ENCODE data around the gene PRPSAP1. TPM values are rescaled to one million over a fixed set of nuclear protein-coding genes. Genes with fewer than 3 reads are reported as not detected.
"Not testable (repeated sequence)": the region's sequence is repeated elsewhere in the genome, so short reads cannot be mapped to it uniquely, and the experiment has no call there.

PRPSAP1 gene
- total and polyA plus RNA-seq, 4 experiments from 2014 or later, result 55.2 to 99.1 (median 64.6) TPM

DNA sequence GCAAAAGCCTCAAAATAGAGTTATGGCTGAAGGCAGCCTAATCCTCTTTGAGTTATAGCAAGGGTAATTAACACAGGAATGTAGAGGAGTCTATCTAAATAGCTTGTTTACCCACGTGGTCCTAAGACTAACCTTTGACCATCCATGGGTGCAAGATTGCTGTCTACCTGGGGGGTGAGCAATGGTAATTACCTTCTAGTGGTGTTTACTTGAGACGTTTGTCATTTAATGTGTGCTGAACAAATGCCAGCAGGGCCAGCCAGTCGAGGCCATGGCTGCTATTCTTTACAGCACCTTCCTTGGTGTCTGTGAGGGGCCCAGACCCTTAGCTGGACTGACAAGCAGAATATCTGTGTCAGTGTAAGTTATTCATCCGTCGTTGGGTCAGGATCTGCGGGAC is 13.9 kb upstream of the PRPSAP1 start:
- CTCF ChIA-PET (ENCODE audit: partially characterized antibody), result interaction anchor here (4.2 kb wide), 1 partner anchor 30 kb away, joined by 18 read pairs; no protein-coding TSS in a partner anchor
- intact Hi-C loops (cut with micrococcal nuclease), result no loop called here

DNA sequence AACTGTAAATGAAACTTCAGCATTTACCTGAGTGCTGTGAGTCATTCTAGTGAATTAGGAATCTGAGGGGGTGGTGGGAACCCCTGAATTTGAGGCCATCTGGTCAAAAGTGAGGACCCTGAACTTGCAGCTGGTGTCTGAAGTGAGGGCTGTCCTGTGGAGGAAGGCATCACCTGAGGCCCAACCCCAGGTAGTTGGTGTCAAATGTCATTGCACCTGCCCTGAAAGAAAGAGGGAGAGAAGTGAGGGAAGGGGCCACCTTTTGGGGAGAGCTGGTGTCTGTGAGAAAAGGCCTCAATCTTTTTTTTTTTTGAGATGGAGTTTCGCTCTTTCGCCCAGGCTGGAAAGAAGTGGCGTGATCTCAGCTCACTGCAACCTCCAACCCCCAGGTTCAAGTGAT is 12.5 kb upstream of the PRPSAP1 start:
- Mint-ChIP-seq H3K36me3 (no peaks in the 10 kb centered on the region), H3K4me1 (no peaks in the 10 kb centered on the region), H3K27me3 (peaks cover 0 to 1% of the 10 kb centered on the region in 2 donors), H3K9me3 (no peaks in the 10 kb centered on the region), H3K4me3 (no peak overlapping the region), H3K27ac (no peak overlapping the region)
- Histone ChIP-seq H3K4me1 (ENCODE audit: insufficient read depth, low read length) (no peaks in the 10 kb centered on the region), H3K27me3 (ENCODE audit: insufficient read depth, low read length) (no peaks in the 10 kb centered on the region), H3K27ac (ENCODE audit: low read depth, low read length) (no peak overlapping the region), H3K9me3 (ENCODE audit: control insufficient read depth in 1 of 2, low read length in 2 of 2) (no peaks in the 10 kb centered on the region), H3K36me3 (ENCODE audit: insufficient read depth, low read length) (no peaks in the 10 kb centered on the region), H3K4me3 (ENCODE audit: low read length in 2 of 2) (no peak overlapping the region)
- ChIA-PET POLR2A (ENCODE audit: partially characterized antibody) (no interaction called here), CTCF (ENCODE audit: partially characterized antibody) (interaction anchor here (2.1 to 4.2 kb wide), 2 partner anchors 19 to 32 kb away, joined by 10 to 18 read pairs; partner anchors contain the start of gene SPHK1)
- DNase-seq, result no peak
- intact Hi-C loops (cut with micrococcal nuclease), result no loop called here

More for the DNA sequence above, 13.9 kb upstream of the PRPSAP1 start:
- DNase-seq, result no peak
- Mint-ChIP-seq H3K36me3 (no peaks in the 10 kb centered on the region), H3K27ac (no peak overlapping the region), H3K27me3 (peaks cover 0 to 1% of the 10 kb centered on the region in 2 donors), H3K4me1 (no peaks in the 10 kb centered on the region), H3K4me3 (no peak overlapping the region), H3K9me3 (no peaks in the 10 kb centered on the region)
- Histone ChIP-seq H3K4me3 (ENCODE audit: low read length in 2 of 2) (no peak overlapping the region), H3K36me3 (ENCODE audit: insufficient read depth, low read length) (no peaks in the 10 kb centered on the region), H3K9me3 (ENCODE audit: control insufficient read depth in 1 of 2, low read length in 2 of 2) (no peaks in the 10 kb centered on the region), H3K4me1 (ENCODE audit: insufficient read depth, low read length) (no peaks in the 10 kb centered on the region), H3K27me3 (ENCODE audit: insufficient read depth, low read length) (no peaks in the 10 kb centered on the region), H3K27ac (ENCODE audit: low read depth, low read length) (no peak overlapping the region)
- POLR2A ChIA-PET (ENCODE audit: partially characterized antibody), result no interaction called here

- Mint-ChIP-seq H3K36me3 (no peaks in the 10 kb centered on the region), H3K27me3 (peaks cover 0 to 1% of the 10 kb centered on the region in 2 donors), H3K9me3 (no peaks in the 10 kb centered on the region), H3K4me3 (no peak overlapping the region), H3K27ac (no peak overlapping the region), H3K4me1 (no peaks in the 10 kb centered on the region)
- intact Hi-C loops (cut with micrococcal nuclease), result no loop called here
- no peak overlapping the region for H3K4me3 ChIP-seq (ENCODE audit: low read length in 2 of 2)
- POLR2A ChIA-PET (ENCODE audit: partially characterized antibody), result no interaction called here
- DNase-seq, result no peak
- CTCF ChIA-PET (ENCODE audit: partially characterized antibody), result interaction anchor here (0.7 to 4.2 kb wide), 3 partner anchors 20 to 35 kb away, joined by 3 to 18 read pairs (median 10); partner anchors contain the start of gene SPHK1
- no peak overlapping the region for H3K27ac ChIP-seq (ENCODE audit: low read depth, low read length)
- no peaks in the 10 kb centered on the region for H3K4me1 ChIP-seq (ENCODE audit: insufficient read depth, low read length)
- no peaks in the 10 kb centered on the region for H3K9me3 ChIP-seq (ENCODE audit: control insufficient read depth in 1 of 2, low read length in 2 of 2)
- H3K36me3 ChIP-seq (ENCODE audit: insufficient read depth, low read length), result no peaks in the 10 kb centered on the region
- no peaks in the 10 kb centered on the region for H3K27me3 ChIP-seq (ENCODE audit: insufficient read depth, low read length)
These were observed 11.7 kb upstream of the PRPSAP1 start for GRCh38 chr17:76365256-76365903.

- Histone ChIP-seq H3K9me3 (ENCODE audit: control insufficient read depth in 1 of 2, low read length in 2 of 2) (no peaks in the 10 kb centered on the region), H3K4me3 (ENCODE audit: low read length in 2 of 2) (no peak overlapping the region), H3K27me3 (ENCODE audit: insufficient read depth, low read length) (no peaks in the 10 kb centered on the region), H3K4me1 (ENCODE audit: insufficient read depth, low read length) (no peaks in the 10 kb centered on the region), H3K27ac (ENCODE audit: low read depth, low read length) (no peak overlapping the region), H3K36me3 (ENCODE audit: insufficient read depth, low read length) (no peaks in the 10 kb centered on the region)
- Mint-ChIP-seq H3K4me3 (no peak overlapping the region), H3K4me1 (no peaks in the 10 kb centered on the region), H3K27ac (no peak overlapping the region), H3K36me3 (no peaks in the 10 kb centered on the region), H3K27me3 (no peaks in the 10 kb centered on the region), H3K9me3 (no peaks in the 10 kb centered on the region)
- ChIA-PET CTCF (ENCODE audit: partially characterized antibody) (interaction anchor here (0.9 to 1.8 kb wide), 4 partner anchors 17 to 762 kb away, joined by 3 to 4 read pairs (median 4); no protein-coding TSS in a partner anchor), POLR2A (ENCODE audit: partially characterized antibody) (interaction anchor here (1.6 kb wide), 1 partner anchor 10 kb away, joined by 8 read pairs; the partner anchor contains the start of gene PRPSAP1)
- DNase-seq, result no peak
- intact Hi-C loops (cut with micrococcal nuclease), result no loop called here
These were observed 9.6 kb upstream of the PRPSAP1 start for GRCh38 chr17:76363107-76363842.

DNA sequence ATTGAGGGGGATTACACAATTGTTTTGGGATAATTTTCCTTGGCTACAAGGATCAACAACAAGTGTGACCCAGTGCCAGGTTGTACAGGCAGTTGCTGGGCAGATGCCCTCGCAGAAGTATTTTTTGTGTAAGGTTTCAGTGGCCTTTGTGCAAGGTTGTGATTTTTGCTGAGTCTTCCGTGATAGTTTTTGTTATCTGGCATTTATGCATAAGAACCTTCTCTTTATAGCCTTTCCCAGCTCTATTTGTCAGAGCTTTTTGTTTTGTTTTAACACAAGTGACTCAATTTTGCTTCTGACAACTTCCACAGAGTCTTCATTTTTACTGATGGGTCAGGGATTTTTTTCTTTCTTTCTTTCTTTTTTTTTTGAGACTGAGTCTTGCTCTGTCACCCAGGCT is 6.7 kb upstream of the PRPSAP1 start:
- Histone ChIP-seq H3K4me1 (ENCODE audit: insufficient read depth, low read length) (no peaks in the 10 kb centered on the region), H3K4me3 (ENCODE audit: low read length in 2 of 2) (no peak overlapping the region), H3K9me3 (ENCODE audit: control insufficient read depth in 1 of 2, low read length in 2 of 2) (no peaks in the 10 kb centered on the region), H3K27ac (ENCODE audit: low read depth, low read length) (no peak overlapping the region), H3K27me3 (ENCODE audit: insufficient read depth, low read length) (no peaks in the 10 kb centered on the region), H3K36me3 (ENCODE audit: insufficient read depth, low read length) (no peaks in the 10 kb centered on the region)
- H3K36me3 Mint-ChIP-seq, result no peaks in the 10 kb centered on the region
- H3K4me1 Mint-ChIP-seq, result no peaks in the 10 kb centered on the region
- intact Hi-C loops (cut with micrococcal nuclease), result no loop called here
- no peaks in the 10 kb centered on the region for H3K9me3 Mint-ChIP-seq
- H3K27me3 Mint-ChIP-seq, result no peaks in the 10 kb centered on the region
- no peak overlapping the region for H3K4me3 Mint-ChIP-seq
- no peak overlapping the region for H3K27ac Mint-ChIP-seq
- POLR2A ChIA-PET (ENCODE audit: partially characterized antibody), result no interaction called here
- CTCF ChIA-PET (ENCODE audit: partially characterized antibody), result interaction anchor here (1.2 kb wide), 1 partner anchor 37 kb away, joined by 3 read pairs; no protein-coding TSS in a partner anchor
- no peak for DNase-seq

- H3K36me3 ChIP-seq (ENCODE audit: insufficient read depth, low read length); H3K4me1 ChIP-seq (ENCODE audit: insufficient read depth, low read length); H3K27me3 Mint-ChIP-seq; DNase-seq; H3K9me3 Mint-ChIP-seq; H3K4me3 Mint-ChIP-seq; H3K4me3 ChIP-seq (ENCODE audit: low read length in 2 of 2); intact Hi-C loops (cut with micrococcal nuclease); H3K27me3 ChIP-seq (ENCODE audit: insufficient read depth, low read length); H3K36me3 Mint-ChIP-seq; H3K9me3 ChIP-seq (ENCODE audit: control insufficient read depth in 1 of 2, low read length in 2 of 2); H3K4me1 Mint-ChIP-seq; H3K27ac ChIP-seq (ENCODE audit: low read depth, low read length); H3K27ac Mint-ChIP-seq; POLR2A ChIA-PET (ENCODE audit: partially characterized antibody): not testable (repeated sequence)
- CTCF ChIA-PET (ENCODE audit: partially characterized antibody), result interaction anchor here (1.0 to 1.2 kb wide), 3 partner anchors 14 to 38 kb away, joined by 3 read pairs; partner anchors contain the start of gene SPHK1
These were observed 6.1 kb upstream of the PRPSAP1 start for GRCh38 chr17:76359776-76360175.

DNA sequence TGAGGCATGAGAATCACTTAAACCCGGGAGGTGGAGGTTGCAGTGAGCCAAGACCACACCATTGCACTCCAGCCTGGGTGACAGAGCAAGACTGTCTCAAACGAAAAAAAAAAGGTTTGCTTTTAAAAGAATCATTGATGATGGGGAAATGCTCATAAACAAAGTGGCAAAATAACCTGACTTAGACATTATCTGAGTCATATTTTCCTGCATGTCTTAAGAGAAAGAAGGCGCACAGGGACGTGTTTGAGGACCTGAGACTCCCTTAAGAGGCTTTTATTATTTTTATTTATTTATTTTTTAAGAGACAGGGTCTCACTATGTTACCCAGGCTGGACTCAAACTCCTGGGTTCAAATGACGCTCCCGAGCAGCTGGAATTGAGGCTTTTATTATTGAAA is 5.7 kb upstream of the PRPSAP1 start:
- Histone ChIP-seq H3K9me3 (ENCODE audit: control insufficient read depth in 1 of 2, low read length in 2 of 2) (no peaks in the 10 kb centered on the region), H3K27me3 (ENCODE audit: insufficient read depth, low read length) (no peaks in the 10 kb centered on the region), H3K36me3 (ENCODE audit: insufficient read depth, low read length) (no peaks in the 10 kb centered on the region), H3K27ac (ENCODE audit: low read depth, low read length) (no peak overlapping the region), H3K4me3 (ENCODE audit: low read length in 2 of 2) (no peak overlapping the region), H3K4me1 (ENCODE audit: insufficient read depth, low read length) (peaks cover under 1% of the 10 kb centered on the region)
- ChIA-PET POLR2A (ENCODE audit: partially characterized antibody) (no interaction called here), CTCF (ENCODE audit: partially characterized antibody) (interaction anchor here (1.0 to 1.2 kb wide), 3 partner anchors 14 to 38 kb away, joined by 3 read pairs; partner anchors contain the start of gene SPHK1)
- DNase-seq, result no peak
- Mint-ChIP-seq H3K27ac (no peak overlapping the region), H3K4me3 (no peak overlapping the region), H3K36me3 (peaks cover 0 to under 1% of the 10 kb centered on the region in 2 donors), H3K4me1 (peaks cover under 1 to 6% (median 3%) of the 10 kb centered on the region in 4 donors), H3K27me3 (no peaks in the 10 kb centered on the region), H3K9me3 (no peaks in the 10 kb centered on the region)
- intact Hi-C loops (cut with micrococcal nuclease), result no loop called here
